OCI-LY1 (cell line): ENCODE data around the gene WLS.

ENCODE experiments used
- CTCF ChIP-seq: fragments of 200-600 bp; sonication (generic), shearing (Covaris generic); IDR thresholded peaks from 2 replicates; pipeline ENCODE4 v1.5.1; 2017; ENCODE audit warnings: mild to moderate bottlenecking, antibody characterized with exemption, low read length, moderate library complexity, mixed read lengths
- EZH2 ChIP-seq: fragments of 200-600 bp; sonication (generic), shearing (Covaris generic); IDR thresholded peaks from 2 replicates; pipeline ENCODE4 v1.8.0; 2017; ENCODE audit warnings: borderline replicate concordance, mixed run types, mild to moderate bottlenecking, antibody characterized with exemption, low read length, moderate library complexity, mixed read lengths

GRCh38 chr1:68142036-68142435, 90.3 kb downstream of the WLS start:
- TF ChIP-seq CTCF (no peak), EZH2 (no peak)
